Stimulated activated CD4-positive, alpha-beta T cell treated with anti-CD3 and anti-CD28 coated beads, Interleukin-1b, Interleukin-23, amount 100 ng/mL, for 4 hours (primary cell): ENCODE measurements around the gene BATF.

Experiments used
- DNase-seq, 2 donors: peaks; one replicate each; pipeline ENCODE4 v3.0.0-alpha.2; 2020; ENCODE audit warnings: low read depth in 2 of 2

BATF gene

GRCh38 chr14:75531660-75532317, 9.5 kb downstream of the BATF start:
- DNase-seq, result no peak

DNA sequence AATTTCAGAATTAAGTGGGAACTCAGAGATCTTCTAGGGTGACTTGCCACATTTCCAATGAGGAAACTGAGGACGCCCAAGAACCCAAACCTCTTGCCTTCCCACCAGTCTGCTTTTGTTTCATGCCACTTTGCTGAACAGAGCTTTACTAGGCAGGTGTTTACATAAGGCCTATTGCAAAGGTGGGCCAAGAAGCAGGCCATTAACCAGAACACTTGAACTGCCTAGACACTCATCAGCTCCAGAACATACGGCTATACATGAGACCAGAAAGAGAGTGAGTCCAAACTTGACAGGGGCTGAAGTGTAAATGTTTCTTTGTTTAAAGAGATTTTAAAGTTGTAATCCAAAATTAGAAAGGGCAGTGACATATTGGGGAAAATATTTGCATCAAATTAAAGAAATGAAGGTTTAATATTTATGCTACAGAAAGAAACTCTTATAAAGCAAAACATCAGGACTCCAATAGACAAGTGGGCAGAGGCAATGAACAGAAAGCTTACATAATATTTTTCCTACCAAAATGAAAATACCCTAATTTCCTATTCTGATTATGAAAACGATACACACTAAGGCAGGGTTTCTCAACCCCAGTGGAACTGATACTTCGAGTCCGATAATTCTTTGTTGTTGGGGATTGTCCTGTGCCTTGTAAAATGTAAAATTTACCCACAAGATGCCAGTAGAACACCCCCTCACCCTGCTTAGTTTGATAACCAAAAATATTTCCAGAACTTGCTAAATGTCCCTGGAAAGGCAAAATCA, 11.7 kb downstream of the BATF start:
- no peak for DNase-seq

GRCh38 chr14:75535164-75535898, 13.1 kb downstream of the BATF start:
- no peak for DNase-seq

GRCh38 chr14:75537071-75537470, 14.8 kb downstream of the BATF start:
- DNase-seq, result no peak

DNA sequence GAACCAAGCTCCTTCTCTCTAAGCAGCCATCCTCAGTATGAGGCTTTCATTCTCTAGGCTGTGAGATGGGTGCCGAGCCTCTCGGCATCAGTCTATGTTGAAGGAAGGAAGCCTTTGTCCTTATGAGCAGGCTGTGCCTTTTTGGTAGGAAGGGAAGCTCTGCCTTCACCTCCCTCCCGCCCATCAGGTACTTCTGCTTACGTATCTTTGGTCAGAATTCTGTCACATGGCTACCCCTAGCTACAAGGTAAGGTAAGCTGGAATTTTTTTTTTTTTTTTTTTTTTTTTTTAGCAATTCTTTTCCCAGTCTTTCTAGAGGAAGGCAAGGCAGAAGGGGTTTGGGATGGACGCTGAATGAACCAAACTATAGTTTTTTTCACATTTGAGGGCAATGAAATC, 16.9 kb downstream of the BATF start:
- DNase-seq, result no peak

GRCh38 chr14:75539561-75540478, 17.6 kb downstream of the BATF start:
- DNase-seq, result peak in 1 of 2 donors; percentile 36

DNA sequence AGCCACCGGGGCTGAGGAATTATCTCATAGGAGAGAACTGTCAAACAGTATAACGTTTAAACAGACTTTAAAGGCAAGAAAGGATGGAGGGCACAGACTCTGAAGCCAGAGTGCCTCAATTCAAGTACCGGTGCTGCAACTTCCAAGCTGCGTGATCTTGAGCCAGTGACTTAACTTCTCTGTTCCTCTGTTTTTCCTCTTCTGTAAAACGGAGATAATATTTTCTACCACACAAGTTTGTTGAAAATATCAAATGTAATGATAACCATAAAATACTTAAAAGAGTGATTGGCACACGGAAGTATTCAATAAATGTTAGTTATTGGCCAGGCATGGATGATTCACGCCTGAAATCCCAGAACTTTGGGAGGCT, 18.2 kb downstream of the BATF start:
- no peak for DNase-seq

GRCh38 chr14:75542588-75543091, 20.4 kb downstream of the BATF start:
- DNase-seq, result peak; percentile 71 to 82

DNA sequence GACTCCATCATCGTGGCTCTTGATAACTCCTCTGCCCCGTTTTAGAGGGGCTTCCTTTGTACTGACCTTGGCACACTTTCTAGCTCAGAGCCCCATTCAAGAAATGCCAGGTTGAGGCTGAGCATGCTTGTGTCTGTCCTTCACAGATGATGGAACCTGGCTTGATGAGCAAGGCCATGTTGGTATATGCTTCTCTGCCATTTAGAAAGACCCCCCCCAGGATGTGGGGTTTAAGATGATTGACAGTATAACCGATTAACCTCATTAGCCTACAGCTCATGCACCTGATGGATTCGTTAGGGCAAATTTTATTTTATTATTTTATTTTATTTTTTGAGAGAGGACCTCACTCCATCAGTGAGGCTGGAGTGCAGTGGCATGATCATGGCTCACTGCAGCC, 21.0 kb downstream of the BATF start:
- no peak for DNase-seq

DNA sequence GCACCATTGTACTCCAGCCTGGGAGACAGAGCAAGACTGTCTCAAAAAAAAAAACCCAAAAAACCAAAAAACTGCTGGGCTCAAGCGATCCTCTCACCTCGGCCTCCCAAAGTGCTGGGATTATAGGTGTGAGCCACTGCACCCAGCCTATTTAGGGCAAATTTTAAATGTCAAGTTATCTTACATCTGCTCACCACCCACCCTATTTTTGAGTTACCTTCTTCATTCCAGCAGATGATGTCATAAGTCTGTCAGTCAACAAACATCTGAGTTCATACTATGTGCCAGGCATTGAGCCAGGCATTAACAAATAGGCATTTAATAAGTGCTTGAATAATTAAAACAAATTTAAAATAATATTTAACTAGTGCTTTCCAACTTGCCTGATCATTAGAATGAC, 21.5 kb downstream of the BATF start:
- no peak for DNase-seq

DNA sequence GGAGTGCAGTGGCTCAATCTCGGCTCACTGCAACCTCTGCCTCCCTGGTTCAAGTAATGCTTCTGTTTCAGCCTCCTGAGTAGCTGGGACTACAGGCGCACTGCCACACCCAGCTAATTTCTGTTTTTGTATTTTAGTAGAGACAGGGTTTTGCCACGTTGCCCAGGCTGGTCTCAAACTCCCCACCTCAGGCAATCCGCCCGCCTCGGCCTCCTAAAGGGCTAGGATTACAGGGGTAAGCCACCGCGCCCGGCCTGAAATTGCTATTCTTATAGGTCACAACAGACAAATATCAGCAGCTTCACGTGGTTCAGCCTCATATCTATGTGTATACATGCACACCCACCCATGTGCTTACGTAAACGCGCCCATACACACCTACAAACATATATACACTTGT, 23.6 kb downstream of the BATF start:
- no peak for DNase-seq

GRCh38 chr14:75547552-75548250, 25.4 kb downstream of the BATF start:
- no peak for DNase-seq

GRCh38 chr14:75548544-75548943, 26.3 kb downstream of the BATF start:
- DNase-seq, result no peak

DNA sequence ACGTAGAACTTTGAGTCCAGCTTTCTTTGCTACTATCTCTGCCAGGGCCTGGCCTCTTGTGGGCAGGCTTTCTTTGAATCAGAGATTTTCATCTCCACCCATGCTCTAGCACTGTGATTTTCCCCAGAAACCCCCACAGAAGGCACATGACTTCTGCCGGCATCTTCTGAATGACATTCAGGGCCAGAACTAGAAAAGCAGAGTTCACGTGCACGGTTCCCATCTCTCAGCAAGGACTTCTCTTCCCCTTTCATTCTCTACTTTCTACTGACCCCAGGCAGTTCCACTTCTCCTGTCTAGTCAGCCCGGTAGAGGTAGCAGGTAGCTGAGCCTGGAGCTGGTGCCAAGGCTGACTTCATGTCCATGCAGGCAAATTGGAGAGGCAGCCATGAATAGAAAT, 26.9 kb downstream of the BATF start:
- no peak for DNase-seq

- DNase-seq, result no peak
Observed at GRCh38 chr14:75551021-75551420, 28.8 kb downstream of the BATF start.

DNA sequence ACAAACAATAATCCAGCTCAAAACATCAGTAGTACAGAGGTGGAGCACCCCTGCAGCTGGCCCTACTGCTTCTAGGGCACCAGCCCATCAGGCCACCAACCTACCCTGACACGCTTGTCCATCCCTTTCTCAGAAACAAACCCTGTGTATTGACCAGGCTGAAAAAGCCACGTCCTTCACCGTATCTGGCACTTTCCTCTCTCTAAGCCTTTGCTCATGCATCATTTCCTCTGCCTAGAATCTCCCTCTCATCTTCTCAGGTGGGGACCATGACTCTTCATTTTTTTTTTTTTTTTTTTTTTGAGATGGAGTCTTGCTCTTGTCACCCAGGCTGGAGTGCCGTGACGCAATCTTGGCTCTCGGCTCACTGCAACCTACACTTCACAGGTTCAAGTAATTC, 30.9 kb downstream of the BATF start:
- DNase-seq, result no peak

- DNase-seq, result no peak
Observed at GRCh38 chr14:75553761-75554364, 31.6 kb downstream of the BATF start.

GRCh38 chr14:75554482-75554881, 32.2 kb downstream of the BATF start:
- DNase-seq, result no peak

DNA sequence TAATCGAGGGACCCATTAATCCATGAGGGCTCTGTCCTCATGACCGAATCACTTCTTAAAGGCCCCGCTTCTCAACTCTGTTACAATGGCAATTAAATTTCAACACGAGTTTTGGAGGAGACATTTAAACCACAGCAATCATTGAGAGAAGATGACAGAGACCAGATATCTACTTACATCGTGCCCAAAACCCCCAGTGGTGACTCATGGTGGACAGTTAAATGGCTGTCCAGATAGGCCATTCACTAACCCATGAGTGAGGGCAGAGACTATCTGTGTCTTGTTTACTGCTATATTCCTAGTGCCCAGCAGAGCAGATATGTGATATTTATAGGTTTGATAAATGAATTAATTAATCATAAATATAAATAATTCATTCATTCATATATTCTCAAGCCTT, 36.2 kb downstream of the BATF start:
- DNase-seq, result no peak

DNA sequence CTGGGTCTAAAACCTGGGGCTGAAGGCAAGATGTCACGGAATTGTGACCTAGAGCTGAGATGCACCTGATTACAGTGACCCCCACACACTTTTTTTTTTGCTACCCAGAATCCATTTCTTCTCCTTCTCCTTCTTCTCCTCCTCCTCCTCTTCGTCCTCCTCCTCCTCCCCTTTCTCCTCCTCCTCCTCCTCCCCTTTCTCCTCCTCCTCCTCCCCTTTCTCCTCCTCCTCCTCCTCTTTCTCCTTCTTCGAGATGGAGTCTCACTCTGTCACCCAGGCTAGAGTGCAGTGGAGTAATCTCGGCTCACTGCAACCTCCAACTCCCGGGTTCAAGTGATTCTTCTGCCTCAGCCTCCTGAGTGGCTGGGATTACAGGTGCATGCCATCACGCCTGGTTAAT, 36.8 kb downstream of the BATF start:
- DNase-seq, result no peak
